H1 (cell line): ENCODE measurements around the gene CCDC159. TPM values are rescaled to one million over a fixed set of nuclear protein-coding genes. Genes with fewer than 3 reads are reported as not detected.

Source experiments
- GABPA ChIP-seq: IDR thresholded peaks from 2 replicates; pipeline ENCODE4 v1.6.1; 2011; ENCODE audit warnings: mild to moderate bottlenecking, low read length, moderate library complexity, borderline replicate concordance; ENCODE audit not compliant: insufficient read depth
- HDAC2 ChIP-seq, 2 experiments: fragments of 300-600 bp in 1 of 2; sonication (generic) in 1 of 2; IDR thresholded peaks; 2 replicates each; pipeline ENCODE4 v1.6.1; 2011 to 2012; ENCODE audit warnings: low read depth in 2 of 2, low read length in 2 of 2, mild to moderate bottlenecking in 2 of 2, moderate library complexity in 2 of 2, borderline replicate concordance in 1 of 2, inconsistent platforms in 1 of 2
- TEAD4 ChIP-seq: IDR thresholded peaks from 2 replicates; pipeline ENCODE4 v1.6.1; 2012; ENCODE audit warnings: low read depth, low read length, inconsistent platforms, mixed read lengths
- polyA plus RNA-seq, 7 experiments: library from polyadenylated mRNA; depleted of rRNA in 3 of 7; stranded (reverse) in 5 of 7; unstranded in 2 of 7; fragments of >200 nt in 5 of 7; fragments of 200-250 nt in 2 of 7; gene quantifications; 1 replicate in 5 of 7; 2 replicates in 1 of 7; 4 replicates in 1 of 7; pipeline versions ENCODE4 v1.2.1 to v1.2.3, GENCODE V29; 2011 to 2013; ENCODE audit warnings: missing spikeins in 2 of 7, mixed read lengths in 2 of 7
- total RNA-seq: library from RNA; stranded (reverse); fragmentation: NEBNext Ultra II Directional; extraction: Animal tissue kit (Norgen Biotek cat#: 25700); gene quantifications from 2 replicates; pipeline ENCODE4 v1.2.1, GENCODE V29; 2021

The CCDC159 gene
- total and polyA plus RNA-seq, 2 of the 8 experiments (the other 6 are each of a cell fraction or from before 2014, with no cell fraction given) = 4.0 to 5.4 TPM

- no peak for TF ChIP-seq HDAC2 (IDR thresholded peaks at IDR 0.05; ENCODE audit: borderline replicate concordance in 1 of 2, low read depth in 2 of 2, low read length in 2 of 2)
- no peak for TF ChIP-seq TEAD4
- no peak for TF ChIP-seq GABPA
These were observed 33.6 kb downstream of the CCDC159 start (continued) for GRCh38 chr19:11379857-11380350.
